Measurements from ENCODE around the gene CLEC3B. TPM values are rescaled to one million over a fixed set of nuclear protein-coding genes. Genes with fewer than 3 reads are reported as not detected.

The CLEC3B gene, protein sequence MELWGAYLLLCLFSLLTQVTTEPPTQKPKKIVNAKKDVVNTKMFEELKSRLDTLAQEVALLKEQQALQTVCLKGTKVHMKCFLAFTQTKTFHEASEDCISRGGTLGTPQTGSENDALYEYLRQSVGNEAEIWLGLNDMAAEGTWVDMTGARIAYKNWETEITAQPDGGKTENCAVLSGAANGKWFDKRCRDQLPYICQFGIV
- total RNA-seq (100 to 1,000 TPM in 2 of 9 donors, 10 to 100 TPM in 7; 34.8 to 131 (median 71.3) TPM), polyA plus RNA-seq (100 to 1,000 TPM; 114 to 205 TPM)
- long read RNA-seq, donor 1, transcript CLEC3B-201 (3 exons, 936 nt): major isoform, 51 of 62 reads
- long read RNA-seq, donor 1, partial matches to known transcripts: 0 of 62 reads
- long read RNA-seq, donor 1, other reads (novel, unspliced or antisense): 11 of 62 reads
- long read RNA-seq, donor 2, partial matches to known transcripts: 0 of 7 reads
- long read RNA-seq, donor 2, other reads (novel, unspliced or antisense): 3 of 7 reads
- long read RNA-seq, donor 3, transcript CLEC3B-201 (3 exons, 936 nt): major isoform, 23 of 23 reads
- long read RNA-seq, donor 3, partial matches to known transcripts: 0 of 23 reads
- long read RNA-seq, donor 3, other reads (novel, unspliced or antisense): 0 of 23 reads

- Histone ChIP-seq H3K36me3 (peaks cover 0 to 5% (median 0%) of the 10 kb centered on the region in 9 donors), H3K27ac (peak within 1 kb of the TSS; percentile 59 to 93 (median 76)), H3K4me3 (peak within 1 kb of the TSS; percentile 20 to 69 (median 50)), H3K9me3 (no peaks in the 10 kb centered on the region), H3K4me1 (peaks cover 0 to 80% (median 52%) of the 10 kb centered on the region in 12 donors), H3K27me3 (no peaks in the 10 kb centered on the region)
- TF ChIP-seq, protein P1, sequence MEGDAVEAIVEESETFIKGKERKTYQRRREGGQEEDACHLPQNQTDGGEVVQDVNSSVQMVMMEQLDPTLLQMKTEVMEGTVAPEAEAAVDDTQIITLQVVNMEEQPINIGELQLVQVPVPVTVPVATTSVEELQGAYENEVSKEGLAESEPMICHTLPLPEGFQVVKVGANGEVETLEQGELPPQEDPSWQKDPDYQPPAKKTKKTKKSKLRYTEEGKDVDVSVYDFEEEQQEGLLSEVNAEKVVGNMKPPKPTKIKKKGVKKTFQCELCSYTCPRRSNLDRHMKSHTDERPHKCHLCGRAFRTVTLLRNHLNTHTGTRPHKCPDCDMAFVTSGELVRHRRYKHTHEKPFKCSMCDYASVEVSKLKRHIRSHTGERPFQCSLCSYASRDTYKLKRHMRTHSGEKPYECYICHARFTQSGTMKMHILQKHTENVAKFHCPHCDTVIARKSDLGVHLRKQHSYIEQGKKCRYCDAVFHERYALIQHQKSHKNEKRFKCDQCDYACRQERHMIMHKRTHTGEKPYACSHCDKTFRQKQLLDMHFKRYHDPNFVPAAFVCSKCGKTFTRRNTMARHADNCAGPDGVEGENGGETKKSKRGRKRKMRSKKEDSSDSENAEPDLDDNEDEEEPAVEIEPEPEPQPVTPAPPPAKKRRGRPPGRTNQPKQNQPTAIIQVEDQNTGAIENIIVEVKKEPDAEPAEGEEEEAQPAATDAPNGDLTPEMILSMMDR (IDR thresholded peaks at IDR 0.05): no peak
- peak in 1 of 2 donors; percentile 41 for TF ChIP-seq POLR2A (IDR thresholded peaks at IDR 0.05)
- DNase-seq (peak; percentile 81 to 88 (median 86)), ATAC-seq (peak; percentile 45 to 82 (median 74))
- WGBS, 4 donors: 17 to 44% (median 28%) methylated on average over 13 of the region's 13 CpGs
- intact Hi-C loops (cut with DNase I): loop anchor here in 2 of 10 donors (2.0 to 10.0 kb wide), 2 partner anchors 15 to 51 kb away; partner anchors contain the start of genes EXOSC7 (in 1 of the 2) and ZDHHC3 (in 1 of the 2)
Observed at GRCh38 chr3:45026038-45026437, at the start of gene CLEC3B. TSS of gene CLEC3B (plus strand) at chr3:45026303. CDS start at chr3:45026363, 60 bp downstream.

DNA sequence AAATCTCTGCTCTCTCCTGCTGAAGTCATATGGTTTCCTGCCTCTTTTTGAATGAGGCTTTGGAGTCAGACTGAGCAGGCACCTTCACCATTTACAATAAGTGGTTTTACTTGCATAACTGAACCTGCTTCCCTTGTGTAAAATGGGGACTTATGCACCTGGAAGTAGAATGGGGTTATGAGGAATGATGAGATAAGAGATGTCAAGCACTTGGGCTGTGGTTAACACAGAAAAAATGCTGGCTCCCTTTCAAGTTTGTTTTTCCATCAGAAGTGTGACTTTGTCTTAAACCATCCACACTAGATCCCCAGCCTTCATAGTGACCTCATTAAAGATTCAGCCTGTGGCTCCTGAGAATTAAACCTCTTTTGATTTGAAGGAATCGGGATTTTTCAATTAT lies 44.9 kb upstream of the CLEC3B start:
- Histone ChIP-seq H3K36me3 (peaks cover 0 to 3% (median 0%) of the 10 kb centered on the region in 9 donors), H3K4me3 (no peak overlapping the region), H3K4me1 (peaks cover 2 to 79% (median 36%) of the 10 kb centered on the region in 12 donors), H3K9me3 (no peaks in the 10 kb centered on the region), H3K27me3 (no peaks in the 10 kb centered on the region), H3K27ac (no peak overlapping the region)
- no peak for DNase-seq
- ATAC-seq: no peak
- TF ChIP-seq, protein P1 (IDR thresholded peaks at IDR 0.05): no peak
- no peak for TF ChIP-seq POLR2A (IDR thresholded peaks at IDR 0.05)
- WGBS, 4 donors: 90 to 96% (median 93%) methylated on average over 1 of the region's 1 CpG
- intact Hi-C loops (cut with DNase I): no loop called here

- no peak for ATAC-seq
- Histone ChIP-seq H3K27me3 (no peaks in the 10 kb centered on the region), H3K36me3 (peaks cover 0 to 3% (median 0%) of the 10 kb centered on the region in 9 donors), H3K9me3 (no peaks in the 10 kb centered on the region), H3K4me3 (no peak overlapping the region), H3K27ac (no peak overlapping the region), H3K4me1 (peaks cover 2 to 76% (median 34%) of the 10 kb centered on the region in 12 donors)
- intact Hi-C loops (cut with DNase I): no loop called here
- DNase-seq: no peak
- WGBS, 4 donors: 82 to 85% (median 84%) methylated on average over 4 of the region's 4 CpGs
- TF ChIP-seq, protein P1 (IDR thresholded peaks at IDR 0.05): no peak
- TF ChIP-seq POLR2A (IDR thresholded peaks at IDR 0.05): no peak
Observed at GRCh38 chr3:44981751-44982150, 44.4 kb upstream of the CLEC3B start.

DNA sequence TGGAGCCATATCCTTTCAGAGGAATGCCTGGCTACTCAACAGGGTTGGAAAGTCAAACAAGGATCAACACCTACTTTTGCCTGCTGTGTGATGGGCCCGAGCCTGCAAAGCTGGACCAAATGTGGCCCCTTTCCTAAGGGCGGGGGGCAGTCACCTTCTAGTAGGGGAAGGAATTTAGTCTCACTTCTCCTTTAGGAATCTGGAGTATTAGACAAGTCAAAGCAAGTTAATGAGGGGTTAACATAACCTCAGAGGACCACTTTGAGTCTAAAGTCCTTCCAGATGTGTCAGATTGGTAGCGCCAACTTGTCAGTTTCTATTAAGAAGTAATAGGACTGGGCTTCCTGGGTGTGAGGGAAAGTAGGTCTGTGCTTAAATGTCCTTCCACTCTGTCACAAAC lies 43.3 kb upstream of the CLEC3B start:
- 90 to 100% (median 95%) methylated on average over 3 of the region's 3 CpGs for WGBS, 4 donors
- intact Hi-C loops (cut with DNase I): no loop called here
- H3K27ac ChIP-seq: peak overlapping the region in 10 of 12 donors; percentile 12 to 63 (median 52)
- TF ChIP-seq, protein P1 (IDR thresholded peaks at IDR 0.05): no peak
- TF ChIP-seq POLR2A (IDR thresholded peaks at IDR 0.05): no peak
- H3K4me3 ChIP-seq: no peak overlapping the region
- peaks cover 0 to 73% (median 26%) of the 10 kb centered on the region in 12 donors for H3K4me1 ChIP-seq
- H3K36me3 ChIP-seq: peaks cover 0 to 3% (median 0%) of the 10 kb centered on the region in 9 donors
- DNase-seq: no peak
- H3K27me3 ChIP-seq: no peaks in the 10 kb centered on the region
- no peak for ATAC-seq
- no peaks in the 10 kb centered on the region for H3K9me3 ChIP-seq
